ENCODE results near the gene UNC119B.

DNA sequence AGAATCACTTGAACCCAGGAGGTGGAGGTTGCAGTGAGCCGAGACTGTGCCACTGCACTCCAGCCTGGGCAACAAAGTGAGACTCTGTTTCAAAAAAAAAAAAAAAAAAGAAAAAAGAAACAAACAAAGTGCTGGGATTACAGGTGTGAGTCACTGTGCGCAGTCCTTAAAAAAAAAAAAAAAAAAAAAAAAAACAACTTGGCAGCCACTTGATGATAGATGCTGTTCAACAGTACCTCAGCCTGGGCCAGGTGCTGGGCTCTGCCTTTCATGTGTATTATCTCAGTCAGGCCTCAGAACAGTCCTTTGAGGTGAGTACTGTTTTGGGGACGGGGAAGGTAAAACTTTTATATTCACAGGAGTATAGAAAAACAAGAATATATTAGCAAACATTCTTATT is 24.9 kb downstream of the UNC119B start:
- TF ChIP-seq, protein P1, sequence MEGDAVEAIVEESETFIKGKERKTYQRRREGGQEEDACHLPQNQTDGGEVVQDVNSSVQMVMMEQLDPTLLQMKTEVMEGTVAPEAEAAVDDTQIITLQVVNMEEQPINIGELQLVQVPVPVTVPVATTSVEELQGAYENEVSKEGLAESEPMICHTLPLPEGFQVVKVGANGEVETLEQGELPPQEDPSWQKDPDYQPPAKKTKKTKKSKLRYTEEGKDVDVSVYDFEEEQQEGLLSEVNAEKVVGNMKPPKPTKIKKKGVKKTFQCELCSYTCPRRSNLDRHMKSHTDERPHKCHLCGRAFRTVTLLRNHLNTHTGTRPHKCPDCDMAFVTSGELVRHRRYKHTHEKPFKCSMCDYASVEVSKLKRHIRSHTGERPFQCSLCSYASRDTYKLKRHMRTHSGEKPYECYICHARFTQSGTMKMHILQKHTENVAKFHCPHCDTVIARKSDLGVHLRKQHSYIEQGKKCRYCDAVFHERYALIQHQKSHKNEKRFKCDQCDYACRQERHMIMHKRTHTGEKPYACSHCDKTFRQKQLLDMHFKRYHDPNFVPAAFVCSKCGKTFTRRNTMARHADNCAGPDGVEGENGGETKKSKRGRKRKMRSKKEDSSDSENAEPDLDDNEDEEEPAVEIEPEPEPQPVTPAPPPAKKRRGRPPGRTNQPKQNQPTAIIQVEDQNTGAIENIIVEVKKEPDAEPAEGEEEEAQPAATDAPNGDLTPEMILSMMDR (conservative IDR thresholded peaks at IDR 0.05; ENCODE audit: low read depth, low read length): no peak
- TF ChIP-seq POLR2A (IDR thresholded peaks at IDR 0.05; ENCODE audit: low read depth, low read length) (no peak), MAFK (IDR thresholded peaks at IDR 0.05; ENCODE audit: low read depth, low read length) (no peak), CEBPB (IDR thresholded peaks at IDR 0.05; ENCODE audit: low read depth, low read length) (no peak), CHD1 (IDR thresholded peaks at IDR 0.05; ENCODE audit: low read depth, low read length) (no peak), MXI1 (IDR thresholded peaks at IDR 0.05; ENCODE audit: borderline replicate concordance, low read depth, low read length) (no peak), BHLHE40 (IDR thresholded peaks at IDR 0.05; ENCODE audit: low read depth, low read length) (no peak), RAD21 (IDR thresholded peaks at IDR 0.05; ENCODE audit: low read length) (no peak), MAZ (IDR thresholded peaks at IDR 0.05; ENCODE audit: borderline replicate concordance, low read depth, low read length) (no peak)
- TF ChIP-seq, protein P2, sequence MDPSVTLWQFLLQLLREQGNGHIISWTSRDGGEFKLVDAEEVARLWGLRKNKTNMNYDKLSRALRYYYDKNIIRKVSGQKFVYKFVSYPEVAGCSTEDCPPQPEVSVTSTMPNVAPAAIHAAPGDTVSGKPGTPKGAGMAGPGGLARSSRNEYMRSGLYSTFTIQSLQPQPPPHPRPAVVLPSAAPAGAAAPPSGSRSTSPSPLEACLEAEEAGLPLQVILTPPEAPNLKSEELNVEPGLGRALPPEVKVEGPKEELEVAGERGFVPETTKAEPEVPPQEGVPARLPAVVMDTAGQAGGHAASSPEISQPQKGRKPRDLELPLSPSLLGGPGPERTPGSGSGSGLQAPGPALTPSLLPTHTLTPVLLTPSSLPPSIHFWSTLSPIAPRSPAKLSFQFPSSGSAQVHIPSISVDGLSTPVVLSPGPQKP (IDR thresholded peaks at IDR 0.05; ENCODE audit: borderline replicate concordance, low read depth, low read length): no peak

Data from IMR-90 (cell line).